Astrocyte of the spinal cord (primary cell): Measurements from ENCODE around the gene SIGLEC7.

Source experiments
- DNase-seq: peaks from one replicate; pipeline ENCODE4 v3.0.0; 2011; ENCODE audit warnings: low read depth, low spot score
- H3K4me3 ChIP-seq: 2 replicates; pipeline ENCODE4 v1.5.1; 2011; ENCODE audit warnings: low read depth, mild to moderate bottlenecking, low read length, moderate library complexity
- in situ Hi-C: cut with HindIII; loops from 2 replicates; pipeline ENCODE4 v1.10.0; 2017; ENCODE audit warnings: low sequenced_read_pairs
- TF ChIP-seq, protein P1 (sequence below): IDR thresholded peaks from 2 replicates; pipeline ENCODE4 v1.5.1; 2012; ENCODE audit warnings: low read depth, mild to moderate bottlenecking, low read length, inconsistent platforms

Gene SIGLEC7

DNA sequence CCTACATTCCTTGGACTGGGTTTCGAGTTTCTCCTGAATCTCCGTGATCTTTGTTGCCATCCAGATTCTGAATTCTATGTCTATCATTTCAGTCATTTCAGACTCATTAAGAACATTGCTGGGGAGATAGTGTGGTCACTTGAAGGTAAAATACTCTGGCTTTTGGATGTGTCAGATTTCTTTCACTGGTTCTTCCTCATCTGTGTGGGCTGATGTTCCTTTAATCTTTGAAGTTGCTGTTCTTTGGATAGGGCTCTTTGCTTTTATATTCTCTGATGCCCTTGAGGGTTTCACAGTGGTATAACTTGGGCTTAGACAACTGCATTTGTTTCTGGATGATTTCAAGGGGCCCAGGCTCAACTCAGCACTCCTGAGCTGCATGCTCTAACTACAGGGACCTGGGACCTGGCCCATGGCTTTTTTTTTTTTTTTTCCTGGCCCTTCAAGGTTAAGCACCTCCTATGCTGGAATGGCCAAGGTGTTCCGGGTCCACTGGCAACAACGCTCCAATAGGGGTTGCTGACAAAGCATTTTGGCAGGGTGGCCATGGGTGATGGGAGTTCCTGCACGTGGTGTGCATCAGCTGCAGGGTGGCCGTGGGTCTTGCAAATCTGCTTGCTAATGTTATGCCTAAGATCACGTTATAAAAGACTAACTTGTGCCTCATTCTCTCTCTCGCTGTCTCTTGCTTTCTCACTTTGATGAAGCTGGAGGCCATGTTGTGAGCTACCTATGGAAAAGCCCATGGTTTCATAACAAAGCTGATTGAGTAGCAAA lies 5.9 kb upstream of the SIGLEC7 start:
- no peak overlapping the region for H3K4me3 ChIP-seq
- in situ Hi-C loops = no loop called here
- DNase-seq = no peak
- TF ChIP-seq, protein P1, sequence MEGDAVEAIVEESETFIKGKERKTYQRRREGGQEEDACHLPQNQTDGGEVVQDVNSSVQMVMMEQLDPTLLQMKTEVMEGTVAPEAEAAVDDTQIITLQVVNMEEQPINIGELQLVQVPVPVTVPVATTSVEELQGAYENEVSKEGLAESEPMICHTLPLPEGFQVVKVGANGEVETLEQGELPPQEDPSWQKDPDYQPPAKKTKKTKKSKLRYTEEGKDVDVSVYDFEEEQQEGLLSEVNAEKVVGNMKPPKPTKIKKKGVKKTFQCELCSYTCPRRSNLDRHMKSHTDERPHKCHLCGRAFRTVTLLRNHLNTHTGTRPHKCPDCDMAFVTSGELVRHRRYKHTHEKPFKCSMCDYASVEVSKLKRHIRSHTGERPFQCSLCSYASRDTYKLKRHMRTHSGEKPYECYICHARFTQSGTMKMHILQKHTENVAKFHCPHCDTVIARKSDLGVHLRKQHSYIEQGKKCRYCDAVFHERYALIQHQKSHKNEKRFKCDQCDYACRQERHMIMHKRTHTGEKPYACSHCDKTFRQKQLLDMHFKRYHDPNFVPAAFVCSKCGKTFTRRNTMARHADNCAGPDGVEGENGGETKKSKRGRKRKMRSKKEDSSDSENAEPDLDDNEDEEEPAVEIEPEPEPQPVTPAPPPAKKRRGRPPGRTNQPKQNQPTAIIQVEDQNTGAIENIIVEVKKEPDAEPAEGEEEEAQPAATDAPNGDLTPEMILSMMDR = no peak

DNA sequence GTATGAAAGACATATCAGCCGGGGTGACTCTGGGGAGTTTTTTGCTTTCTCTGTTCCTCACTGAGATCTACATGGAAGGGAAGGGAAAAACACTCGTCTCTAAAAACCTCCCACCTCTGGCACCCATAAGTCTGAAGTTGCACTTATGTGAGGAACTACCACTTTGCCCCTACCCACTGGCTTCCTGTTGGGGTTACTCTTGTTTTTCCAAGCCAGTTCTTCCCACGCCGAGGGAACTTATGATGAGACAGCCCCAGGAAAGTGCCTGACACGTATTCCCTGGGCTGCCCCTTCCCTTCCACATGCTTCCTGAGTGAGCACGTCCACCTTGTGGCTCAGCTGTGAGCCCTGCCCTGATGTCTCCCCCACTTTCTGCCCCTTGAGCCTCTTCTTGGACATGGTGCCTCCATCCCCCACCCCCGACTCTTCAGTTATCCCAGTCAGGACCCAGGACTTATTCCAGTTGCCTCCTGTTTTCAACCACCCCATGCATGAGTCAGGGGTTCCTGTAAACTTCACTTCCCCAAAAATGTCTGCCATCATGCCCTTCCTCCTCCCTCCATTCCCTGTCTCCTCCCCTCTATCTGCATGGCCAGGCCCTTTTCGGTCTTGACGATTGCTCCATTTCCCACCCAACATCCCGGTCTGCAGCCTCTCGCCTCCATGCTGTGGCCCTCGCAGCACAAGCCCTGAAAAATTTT lies 5.1 kb upstream of the SIGLEC7 start:
- in situ Hi-C loops = no loop called here
- TF ChIP-seq, protein P1 = no peak
- no peak overlapping the region for H3K4me3 ChIP-seq
- DNase-seq = no peak

DNA sequence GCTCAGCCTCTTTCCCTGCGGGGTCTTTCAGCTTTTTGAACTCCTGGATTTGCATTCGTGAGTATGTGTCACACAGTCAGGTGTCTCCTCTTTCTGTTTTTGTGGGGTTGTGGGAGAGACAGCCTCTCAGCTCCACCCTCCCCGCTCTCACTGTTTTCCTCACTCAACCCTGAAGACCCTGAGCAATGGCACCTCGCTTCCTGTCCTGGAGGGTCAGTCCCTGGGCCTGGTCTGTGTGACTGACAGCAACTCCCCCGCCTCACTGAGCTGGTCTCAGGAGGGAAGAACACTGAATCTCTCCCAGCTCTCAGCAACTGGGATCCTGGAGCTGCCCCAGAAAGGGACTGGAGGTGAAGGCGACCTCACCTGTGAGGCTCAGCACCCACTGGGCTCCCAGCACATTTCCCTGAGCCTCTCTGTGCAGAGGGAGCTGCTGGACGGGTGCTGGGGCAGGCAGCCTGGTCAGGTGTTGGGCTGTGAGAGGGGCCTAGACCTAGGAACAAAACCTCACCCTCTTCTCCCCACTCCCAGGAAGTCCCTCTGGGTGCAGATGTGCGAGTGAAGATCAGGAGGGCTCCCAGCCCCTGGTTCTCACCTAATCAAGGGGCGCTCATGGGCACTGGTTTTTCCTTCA lies 4.2 kb upstream of the SIGLEC7 start:
- no peak for DNase-seq
- in situ Hi-C loops = no loop called here
- no peak overlapping the region for H3K4me3 ChIP-seq
- TF ChIP-seq, protein P1 = no peak

DNA sequence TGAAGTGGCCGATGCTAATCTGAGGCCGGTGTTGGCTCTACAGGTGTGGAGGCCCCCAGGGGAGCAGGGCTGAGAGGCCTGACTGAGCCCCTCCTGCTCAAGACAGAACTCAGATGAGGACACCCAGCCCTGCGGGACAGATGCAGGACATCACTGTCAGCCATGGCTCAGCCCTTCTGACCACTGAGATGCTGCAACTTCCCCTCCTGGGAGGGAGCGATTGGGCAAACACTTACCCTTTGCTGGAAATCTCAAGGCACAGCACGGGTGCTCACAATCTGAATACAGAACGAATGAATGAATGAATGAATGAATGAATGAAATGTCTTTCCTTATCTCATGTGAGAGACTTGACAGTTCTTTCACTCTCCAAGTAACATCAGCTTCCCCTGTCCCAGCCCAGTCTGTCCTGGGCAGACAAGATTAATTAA lies 3.5 kb upstream of the SIGLEC7 start:
- H3K4me3 ChIP-seq = no peak overlapping the region
- DNase-seq = no peak
- in situ Hi-C loops = no loop called here
- TF ChIP-seq, protein P1 = no peak

DNA sequence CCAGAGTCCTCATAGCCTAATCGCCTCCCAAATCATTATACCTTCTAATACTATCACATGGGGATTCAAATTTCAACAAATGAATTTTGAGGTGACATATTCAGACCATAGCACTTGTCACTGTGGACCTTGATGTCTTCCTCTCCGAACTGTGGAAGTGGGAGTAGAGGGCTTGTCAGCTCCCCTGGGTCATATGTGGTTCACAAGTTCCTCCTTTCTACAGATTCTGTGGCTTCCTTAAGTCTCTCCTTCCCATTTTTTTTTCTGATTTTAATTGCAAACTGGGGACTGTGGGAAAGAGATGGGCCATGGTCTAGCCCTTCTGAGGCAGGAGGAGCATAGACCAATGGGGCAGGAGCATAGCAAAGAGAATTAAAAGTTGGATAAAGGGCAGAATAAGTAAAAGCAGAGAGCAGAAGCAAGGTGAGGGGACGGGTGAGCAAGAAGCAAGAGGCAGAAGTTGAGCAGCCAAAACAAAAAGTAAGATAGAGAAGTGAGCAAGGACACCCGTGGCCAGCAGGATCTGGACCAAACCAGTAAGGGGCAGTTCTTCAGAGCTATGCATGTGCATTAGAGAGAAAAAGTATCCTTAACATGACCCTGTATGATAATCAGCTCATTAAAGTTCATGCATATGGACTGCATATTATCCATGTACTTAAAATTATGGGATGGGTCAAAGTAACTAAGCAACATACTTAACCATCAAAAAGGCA lies 2.6 kb upstream of the SIGLEC7 start:
- in situ Hi-C loops = no loop called here
- DNase-seq = no peak
- TF ChIP-seq, protein P1 = no peak
- no peak overlapping the region for H3K4me3 ChIP-seq

DNA sequence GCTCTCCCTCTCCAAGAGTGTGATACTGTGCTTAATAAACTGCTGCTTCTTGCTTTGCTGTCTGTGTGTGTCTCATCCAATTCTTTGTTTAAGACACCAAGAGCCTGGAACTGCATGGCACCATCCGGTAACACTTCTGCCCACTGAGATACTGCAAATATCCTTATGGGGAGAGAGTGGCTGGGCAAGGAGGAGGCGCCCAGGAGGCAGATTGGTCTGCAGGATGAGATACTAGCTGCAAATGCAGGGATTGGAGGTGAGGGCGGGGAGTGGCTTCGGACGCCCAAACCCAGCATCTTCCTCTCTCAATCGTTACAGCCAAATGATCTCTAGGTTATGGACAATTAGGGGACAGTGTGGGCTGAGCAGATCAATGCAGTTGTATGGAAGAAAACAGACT lies 1.7 kb upstream of the SIGLEC7 start:
- TF ChIP-seq, protein P1 = no peak
- H3K4me3 ChIP-seq = no peak overlapping the region
- in situ Hi-C loops = no loop called here
- no peak for DNase-seq
